ENCODE measurements around the gene SCUBE1. TPM values are rescaled to one million over a fixed set of nuclear protein-coding genes. Genes with fewer than 3 reads are reported as not detected.

The SCUBE1 gene
- total and polyA plus RNA-seq, 5 experiments from 2014 or later = not detected

GRCh38 chr22:43203471-43203981 is 139.6 kb downstream of the SCUBE1 start:
- no peak overlapping the region for H3K4me3 Mint-ChIP-seq
- H3K36me3 Mint-ChIP-seq = no peaks in the 10 kb centered on the region
- DNase-seq (peak in 1 of 10 donors; percentile 37), ATAC-seq (no peak)
- H3K27ac Mint-ChIP-seq = no peak overlapping the region
- POLR2A ChIA-PET = no interaction called here
- peaks cover 8 to 16% (median 12%) of the 10 kb centered on the region in 4 donors for H3K4me1 Mint-ChIP-seq
- peaks cover 0 to 3% (median 0%) of the 10 kb centered on the region in 5 donors for H3K27me3 Mint-ChIP-seq
- no peaks in the 10 kb centered on the region for H3K9me3 Mint-ChIP-seq

GRCh38 chr22:43202756-43203410 is 140.3 kb downstream of the SCUBE1 start:
- Mint-ChIP-seq H3K4me3 (peak overlapping the region in 1 of 10 donors; percentile 54), H3K9me3 (no peaks in the 10 kb centered on the region), H3K27me3 (peaks cover 0 to 3% (median 0%) of the 10 kb centered on the region in 5 donors), H3K27ac (peak overlapping the region in 2 of 10 donors; percentile 19 to 49), H3K36me3 (no peaks in the 10 kb centered on the region), H3K4me1 (peaks cover 8 to 16% (median 12%) of the 10 kb centered on the region in 4 donors)
- no peak for ATAC-seq
- POLR2A ChIA-PET = no interaction called here
- peak in 1 of 10 donors; percentile 51 for DNase-seq

GRCh38 chr22:43202326-43202725 is 140.8 kb downstream of the SCUBE1 start:
- no peak overlapping the region for H3K4me3 Mint-ChIP-seq
- POLR2A ChIA-PET = no interaction called here
- H3K9me3 Mint-ChIP-seq = no peaks in the 10 kb centered on the region
- peak in 1 of 10 donors; percentile 4 for DNase-seq
- H3K27ac Mint-ChIP-seq = no peak overlapping the region
- peaks cover 4 to 16% (median 12%) of the 10 kb centered on the region in 4 donors for H3K4me1 Mint-ChIP-seq
- no peaks in the 10 kb centered on the region for H3K36me3 Mint-ChIP-seq
- peaks cover 0 to 3% (median 0%) of the 10 kb centered on the region in 5 donors for H3K27me3 Mint-ChIP-seq
- ATAC-seq = no peak

- Mint-ChIP-seq H3K36me3 (no peaks in the 10 kb centered on the region), H3K27ac (no peak overlapping the region), H3K4me3 (no peak overlapping the region), H3K9me3 (no peaks in the 10 kb centered on the region), H3K4me1 (peaks cover 4 to 15% (median 11%) of the 10 kb centered on the region in 4 donors), H3K27me3 (peaks cover 0 to 3% (median 0%) of the 10 kb centered on the region in 5 donors)
- ATAC-seq = no peak
- peak in 1 of 10 donors; percentile 23 for DNase-seq
- POLR2A ChIA-PET = no interaction called here
Observed at GRCh38 chr22:43201486-43202219, 141.5 kb downstream of the SCUBE1 start.

GRCh38 chr22:43200555-43200954 is 142.6 kb downstream of the SCUBE1 start:
- H3K36me3 Mint-ChIP-seq = no peaks in the 10 kb centered on the region
- no peak overlapping the region for H3K4me3 Mint-ChIP-seq
- ATAC-seq = no peak
- H3K9me3 Mint-ChIP-seq = no peaks in the 10 kb centered on the region
- POLR2A ChIA-PET = no interaction called here
- H3K4me1 Mint-ChIP-seq = peaks cover 0 to 6% (median 3%) of the 10 kb centered on the region in 4 donors
- peaks cover 0 to 3% (median 0%) of the 10 kb centered on the region in 5 donors for H3K27me3 Mint-ChIP-seq
- H3K27ac Mint-ChIP-seq = no peak overlapping the region
- peak in 1 of 10 donors; percentile 32 for DNase-seq

GRCh38 chr22:43200031-43200430 is 143.1 kb downstream of the SCUBE1 start:
- Mint-ChIP-seq H3K27ac (no peak overlapping the region), H3K36me3 (no peaks in the 10 kb centered on the region), H3K4me1 (peaks cover 0 to 3% (median 1%) of the 10 kb centered on the region in 4 donors), H3K9me3 (no peaks in the 10 kb centered on the region), H3K4me3 (no peak overlapping the region), H3K27me3 (peaks cover 0 to 3% (median 0%) of the 10 kb centered on the region in 5 donors)
- POLR2A ChIA-PET = interaction anchor here (0.5 kb wide), 1 partner anchor 11 kb away, joined by 5 read pairs; no protein-coding TSS in a partner anchor
- DNase-seq = peak in 1 of 10 donors; percentile 36
- no peak for ATAC-seq

GRCh38 chr22:43199541-43199940 is 143.6 kb downstream of the SCUBE1 start:
- Mint-ChIP-seq H3K27ac (peak overlapping the region in 1 of 10 donors; percentile 7), H3K4me3 (no peak overlapping the region)

GRCh38 chr22:43198936-43199335 is 144.2 kb downstream of the SCUBE1 start:
- POLR2A ChIA-PET = no interaction called here
- H3K9me3 Mint-ChIP-seq = no peaks in the 10 kb centered on the region
- DNase-seq (peak in 1 of 10 donors; percentile 4), ATAC-seq (no peak)
- H3K27ac Mint-ChIP-seq = no peak overlapping the region
- no peak overlapping the region for H3K4me3 Mint-ChIP-seq
- H3K4me1 Mint-ChIP-seq = no peaks in the 10 kb centered on the region
- peaks cover 0 to 3% (median 0%) of the 10 kb centered on the region in 5 donors for H3K27me3 Mint-ChIP-seq
- no peaks in the 10 kb centered on the region for H3K36me3 Mint-ChIP-seq

More at GRCh38 chr22:43199541-43199940, 143.6 kb downstream of the SCUBE1 start:
- H3K36me3 Mint-ChIP-seq = no peaks in the 10 kb centered on the region
- peaks cover 0 to 3% (median 0%) of the 10 kb centered on the region in 5 donors for H3K27me3 Mint-ChIP-seq
- DNase-seq = peak in 1 of 10 donors; percentile 47
- H3K4me1 Mint-ChIP-seq = no peaks in the 10 kb centered on the region
- H3K9me3 Mint-ChIP-seq = no peaks in the 10 kb centered on the region
- no peak for ATAC-seq
- POLR2A ChIA-PET = interaction anchor here (0.5 kb wide), 1 partner anchor 10 kb away, joined by 5 read pairs; no protein-coding TSS in a partner anchor

- Mint-ChIP-seq H3K36me3 (no peaks in the 10 kb centered on the region), H3K9me3 (no peaks in the 10 kb centered on the region), H3K27me3 (peaks cover 0 to 3% (median 0%) of the 10 kb centered on the region in 5 donors), H3K27ac (peak overlapping the region in 1 of 10 donors; percentile 49), H3K4me1 (no peaks in the 10 kb centered on the region), H3K4me3 (no peak overlapping the region)
- DNase-seq = peak in 1 of 10 donors; percentile 10
- ATAC-seq = no peak
- POLR2A ChIA-PET = interaction anchor here (0.6 kb wide), 1 partner anchor 1011 kb away, joined by 3 read pairs; no protein-coding TSS in a partner anchor
Observed at GRCh38 chr22:43198126-43198525, 145.0 kb downstream of the SCUBE1 start.

GRCh38 chr22:43197271-43197941 is 145.8 kb downstream of the SCUBE1 start:
- Mint-ChIP-seq H3K27ac (no peak overlapping the region), H3K4me1 (no peaks in the 10 kb centered on the region), H3K27me3 (peaks cover 0 to 3% (median 0%) of the 10 kb centered on the region in 5 donors), H3K36me3 (no peaks in the 10 kb centered on the region), H3K4me3 (no peak overlapping the region), H3K9me3 (no peaks in the 10 kb centered on the region)
- POLR2A ChIA-PET = interaction anchor here (0.6 kb wide), 1 partner anchor 1011 kb away, joined by 3 read pairs; no protein-coding TSS in a partner anchor
- ATAC-seq (no peak), DNase-seq (peak in 1 of 10 donors; percentile 4)

GRCh38 chr22:43191831-43192230 is 151.3 kb downstream of the SCUBE1 start:
- no peak overlapping the region for H3K27ac Mint-ChIP-seq
- DNase-seq = no peak
- POLR2A ChIA-PET = no interaction called here
- H3K36me3 Mint-ChIP-seq = peaks cover 0 to 2% (median 0%) of the 10 kb centered on the region in 3 donors
- no peak overlapping the region for H3K4me3 Mint-ChIP-seq
- H3K4me1 Mint-ChIP-seq = peaks cover 0 to 9% (median 4%) of the 10 kb centered on the region in 4 donors
- ATAC-seq = no peak
- peaks cover 0 to 2% (median 0%) of the 10 kb centered on the region in 5 donors for H3K27me3 Mint-ChIP-seq
- H3K9me3 Mint-ChIP-seq = peaks cover 0 to 3% (median 0%) of the 10 kb centered on the region in 9 donors

Data from naive thymus-derived CD8-positive, alpha-beta T cell (primary cell).